ENCODE data around the gene NT5DC3. TPM values are rescaled to one million over a fixed set of nuclear protein-coding genes. Genes with fewer than 3 reads are reported as not detected.

Gene NT5DC3
- total RNA-seq, 4 donors from 2014 or later: 3.6 to 5.8 (median 4.4) TPM

DNA sequence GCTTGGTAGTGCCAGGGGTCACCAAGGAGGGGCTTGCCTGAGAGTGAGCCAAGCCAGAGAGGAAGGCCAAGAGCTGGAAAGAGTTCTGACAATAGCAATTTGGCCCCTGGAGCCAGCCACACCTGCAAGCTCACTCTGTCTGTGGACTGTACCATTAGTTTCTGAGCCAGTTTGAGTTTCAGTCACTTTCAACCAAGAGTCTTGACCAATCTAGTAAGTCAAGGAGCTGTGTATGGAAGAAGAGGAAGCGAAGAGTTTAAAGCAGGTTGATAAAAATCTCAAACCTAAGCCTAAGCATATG lies 38.5 kb downstream of the NT5DC3 start:
- no peaks in the 10 kb centered on the region for H3K36me3 ChIP-seq
- no peak for DNase-seq
- H3K27ac ChIP-seq: no peak overlapping the region
- H3K4me1 ChIP-seq: peaks cover 9 to 18% of the 10 kb centered on the region in 2 donors
- no peaks in the 10 kb centered on the region for H3K9me3 ChIP-seq
- TF ChIP-seq, protein P1, sequence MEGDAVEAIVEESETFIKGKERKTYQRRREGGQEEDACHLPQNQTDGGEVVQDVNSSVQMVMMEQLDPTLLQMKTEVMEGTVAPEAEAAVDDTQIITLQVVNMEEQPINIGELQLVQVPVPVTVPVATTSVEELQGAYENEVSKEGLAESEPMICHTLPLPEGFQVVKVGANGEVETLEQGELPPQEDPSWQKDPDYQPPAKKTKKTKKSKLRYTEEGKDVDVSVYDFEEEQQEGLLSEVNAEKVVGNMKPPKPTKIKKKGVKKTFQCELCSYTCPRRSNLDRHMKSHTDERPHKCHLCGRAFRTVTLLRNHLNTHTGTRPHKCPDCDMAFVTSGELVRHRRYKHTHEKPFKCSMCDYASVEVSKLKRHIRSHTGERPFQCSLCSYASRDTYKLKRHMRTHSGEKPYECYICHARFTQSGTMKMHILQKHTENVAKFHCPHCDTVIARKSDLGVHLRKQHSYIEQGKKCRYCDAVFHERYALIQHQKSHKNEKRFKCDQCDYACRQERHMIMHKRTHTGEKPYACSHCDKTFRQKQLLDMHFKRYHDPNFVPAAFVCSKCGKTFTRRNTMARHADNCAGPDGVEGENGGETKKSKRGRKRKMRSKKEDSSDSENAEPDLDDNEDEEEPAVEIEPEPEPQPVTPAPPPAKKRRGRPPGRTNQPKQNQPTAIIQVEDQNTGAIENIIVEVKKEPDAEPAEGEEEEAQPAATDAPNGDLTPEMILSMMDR (IDR thresholded peaks at IDR 0.05): no peak
- TF ChIP-seq POLR2A (IDR thresholded peaks at IDR 0.05): no peak
- 100% methylated on average over 1 of the region's 1 CpG for WGBS, 2 donors
- H3K27me3 ChIP-seq: no peaks in the 10 kb centered on the region
- intact Hi-C loops (cut with DNase I): no loop called here
- no peak overlapping the region for H3K4me3 ChIP-seq (replicated peaks in 1 of 3)

DNA sequence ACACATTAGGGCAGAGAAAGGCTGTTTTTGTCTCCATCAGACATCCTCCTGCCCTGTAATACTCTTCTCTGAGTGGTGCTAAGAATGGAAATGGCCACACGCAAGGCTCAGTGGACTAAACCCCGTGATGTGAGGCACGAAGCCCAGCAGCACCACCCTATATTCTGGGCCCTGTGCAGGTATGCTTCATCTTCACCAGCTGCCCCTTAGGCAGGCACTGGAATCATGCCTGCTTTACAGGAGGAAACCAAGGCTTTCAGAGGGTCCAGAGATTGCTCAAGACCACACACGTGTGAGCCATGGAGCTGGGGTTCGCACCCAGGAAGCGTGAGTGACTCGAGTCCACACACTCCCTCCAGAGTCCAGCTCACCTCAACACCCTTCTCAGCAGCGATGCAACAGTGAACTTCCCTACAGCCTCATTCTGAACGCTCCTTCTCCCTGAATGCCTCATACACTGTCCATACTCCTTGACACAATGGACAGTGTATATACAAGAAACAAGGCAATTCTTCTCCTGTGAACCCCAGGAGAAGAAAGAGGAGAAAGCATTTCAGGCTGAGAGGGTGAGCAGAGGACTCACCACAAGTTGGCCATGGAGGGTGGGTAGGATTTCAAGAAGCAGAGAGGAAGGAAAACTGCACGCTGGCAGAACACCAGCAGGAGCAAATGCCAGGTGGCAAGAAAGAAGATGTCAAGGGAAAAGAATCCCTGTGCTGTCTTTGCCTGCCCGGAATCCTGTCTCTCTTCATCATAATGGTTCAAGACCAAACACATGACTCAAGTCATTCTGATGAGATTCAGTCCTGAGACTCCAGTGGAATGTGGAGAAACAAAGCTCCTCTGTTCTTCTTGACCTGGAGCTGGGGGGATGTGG lies 39.1 kb downstream of the NT5DC3 start:
- DNase-seq: no peak
- TF ChIP-seq, protein P1 (IDR thresholded peaks at IDR 0.05): no peak
- no peak for TF ChIP-seq POLR2A (IDR thresholded peaks at IDR 0.05)
- WGBS, 2 donors: 94 to 95% methylated on average over 9 to 11 of the region's 11 CpGs
- intact Hi-C loops (cut with DNase I): no loop called here
- H3K36me3 ChIP-seq: no peaks in the 10 kb centered on the region
- H3K4me1 ChIP-seq: peaks cover 9 to 18% of the 10 kb centered on the region in 2 donors
- no peaks in the 10 kb centered on the region for H3K27me3 ChIP-seq
- no peak overlapping the region for H3K27ac ChIP-seq
- no peaks in the 10 kb centered on the region for H3K9me3 ChIP-seq
- no peak overlapping the region for H3K4me3 ChIP-seq (replicated peaks in 1 of 3)

DNA sequence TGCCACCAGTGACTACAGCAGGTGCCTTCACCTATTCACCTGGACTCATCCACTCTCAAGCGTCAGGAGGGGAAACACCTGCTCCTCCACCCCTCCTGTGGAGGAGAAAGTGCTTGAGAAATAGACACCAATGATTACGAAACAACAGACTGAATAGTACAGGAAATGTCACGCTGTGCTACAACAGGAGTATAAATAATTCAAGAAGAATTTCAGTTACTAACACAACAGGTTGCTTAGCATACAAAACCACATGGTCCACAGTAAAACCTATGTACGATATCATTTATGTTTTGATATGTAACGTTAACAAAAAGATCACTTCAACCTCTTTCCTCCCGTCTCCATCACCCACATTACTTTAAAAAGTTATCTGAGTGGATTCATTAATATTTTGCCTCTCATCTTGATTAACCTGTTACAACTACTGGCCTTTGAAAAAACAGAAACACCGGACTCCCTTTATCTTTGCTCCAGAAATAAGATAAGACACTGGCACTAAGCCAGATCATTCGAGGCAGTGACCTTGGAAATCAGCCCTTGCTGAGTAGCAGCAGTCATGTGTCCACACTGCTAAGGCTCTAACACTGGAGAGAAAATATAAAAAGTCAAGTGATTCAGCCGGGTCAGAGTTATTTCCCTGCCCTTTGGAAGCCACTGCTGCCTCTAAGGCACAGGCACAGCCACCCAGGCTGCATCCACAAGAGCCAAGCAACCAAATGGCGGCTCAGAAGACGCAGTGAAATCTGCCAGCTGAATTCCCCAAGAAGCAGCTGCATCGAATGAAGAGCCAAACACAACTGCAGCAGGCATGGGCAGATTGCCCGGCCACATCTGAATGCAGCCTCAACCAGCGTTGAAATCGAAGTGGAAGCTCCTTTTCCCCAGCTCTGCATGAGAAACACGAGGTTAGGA lies 40.9 kb downstream of the NT5DC3 start:
- TF ChIP-seq, protein P1 (IDR thresholded peaks at IDR 0.05): no peak
- TF ChIP-seq POLR2A (IDR thresholded peaks at IDR 0.05): no peak
- Histone ChIP-seq H3K36me3 (no peaks in the 10 kb centered on the region), H3K27ac (peak overlapping the region; percentile 32 to 90 (median 78)), H3K9me3 (no peaks in the 10 kb centered on the region), H3K4me1 (peaks cover 9 to 18% of the 10 kb centered on the region in 2 donors), H3K4me3 (replicated peaks in 1 of 3) (no peak overlapping the region), H3K27me3 (no peaks in the 10 kb centered on the region)
- intact Hi-C loops (cut with DNase I): no loop called here
- 19 to 21% methylated on average over 14 to 16 of the region's 16 CpGs for WGBS, 2 donors
- peak; percentile 86 to 89 for DNase-seq

DNA sequence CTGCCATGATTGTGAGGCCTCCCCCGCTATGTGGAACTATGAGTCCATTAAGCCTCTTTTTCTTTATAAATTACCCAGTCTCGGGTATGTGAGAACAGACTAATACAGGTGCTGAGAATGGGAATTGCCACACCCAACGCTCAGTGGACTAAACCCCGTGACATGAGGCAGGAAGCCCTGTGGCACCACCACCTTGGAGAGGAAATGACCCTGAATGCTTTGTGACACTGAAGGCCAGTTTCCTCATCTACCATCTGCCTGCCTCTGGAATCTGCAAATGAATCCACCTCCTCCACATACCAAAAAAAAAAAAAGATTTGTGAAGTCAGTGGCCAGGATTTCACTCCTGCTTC lies 41.6 kb downstream of the NT5DC3 start:
- no peaks in the 10 kb centered on the region for H3K27me3 ChIP-seq
- no peaks in the 10 kb centered on the region for H3K9me3 ChIP-seq
- 79 to 91% methylated on average over 4 of the region's 4 CpGs for WGBS, 2 donors
- H3K4me3 ChIP-seq (replicated peaks in 1 of 3): no peak overlapping the region
- intact Hi-C loops (cut with DNase I): no loop called here
- no peak for DNase-seq
- H3K36me3 ChIP-seq: no peaks in the 10 kb centered on the region
- H3K27ac ChIP-seq: peak overlapping the region; percentile 32 to 90 (median 78)
- TF ChIP-seq POLR2A (IDR thresholded peaks at IDR 0.05): no peak
- TF ChIP-seq, protein P1 (IDR thresholded peaks at IDR 0.05): no peak
- H3K4me1 ChIP-seq: peaks cover 9 to 18% of the 10 kb centered on the region in 2 donors
